ENCODE results near the gene SPESP1. TPM values are rescaled to one million over a fixed set of nuclear protein-coding genes. Genes with fewer than 3 reads are reported as not detected.

SPESP1 gene
- total RNA-seq, 4 donors from 2014 or later: 1.3 to 3.6 (median 1.6) TPM

DNA sequence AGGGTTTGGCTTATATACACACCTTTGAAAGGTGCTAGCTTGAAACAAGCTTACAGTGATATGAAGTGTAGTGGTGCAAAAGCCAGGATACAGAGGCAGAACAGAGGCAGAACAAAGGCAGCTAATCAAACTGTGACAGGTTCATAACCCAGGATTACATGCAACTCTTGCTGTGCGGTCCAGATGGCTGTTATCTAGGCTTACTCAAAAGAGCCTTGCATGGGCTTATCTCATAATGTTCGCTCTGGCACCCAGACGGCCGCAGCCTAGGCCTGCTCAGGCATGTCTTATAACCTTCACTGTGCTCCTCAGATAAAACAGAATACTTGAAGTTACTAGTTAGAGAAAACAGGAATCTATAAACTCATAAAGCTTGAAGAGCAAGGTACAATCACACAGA, 61.4 kb downstream of the SPESP1 start:
- TF ChIP-seq, protein P1, sequence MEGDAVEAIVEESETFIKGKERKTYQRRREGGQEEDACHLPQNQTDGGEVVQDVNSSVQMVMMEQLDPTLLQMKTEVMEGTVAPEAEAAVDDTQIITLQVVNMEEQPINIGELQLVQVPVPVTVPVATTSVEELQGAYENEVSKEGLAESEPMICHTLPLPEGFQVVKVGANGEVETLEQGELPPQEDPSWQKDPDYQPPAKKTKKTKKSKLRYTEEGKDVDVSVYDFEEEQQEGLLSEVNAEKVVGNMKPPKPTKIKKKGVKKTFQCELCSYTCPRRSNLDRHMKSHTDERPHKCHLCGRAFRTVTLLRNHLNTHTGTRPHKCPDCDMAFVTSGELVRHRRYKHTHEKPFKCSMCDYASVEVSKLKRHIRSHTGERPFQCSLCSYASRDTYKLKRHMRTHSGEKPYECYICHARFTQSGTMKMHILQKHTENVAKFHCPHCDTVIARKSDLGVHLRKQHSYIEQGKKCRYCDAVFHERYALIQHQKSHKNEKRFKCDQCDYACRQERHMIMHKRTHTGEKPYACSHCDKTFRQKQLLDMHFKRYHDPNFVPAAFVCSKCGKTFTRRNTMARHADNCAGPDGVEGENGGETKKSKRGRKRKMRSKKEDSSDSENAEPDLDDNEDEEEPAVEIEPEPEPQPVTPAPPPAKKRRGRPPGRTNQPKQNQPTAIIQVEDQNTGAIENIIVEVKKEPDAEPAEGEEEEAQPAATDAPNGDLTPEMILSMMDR (IDR thresholded peaks at IDR 0.05 in 4 of 5, conservative IDR thresholded peaks at IDR 0.05 in 1 of 5): no peak
- no peak for TF ChIP-seq POLR2A (IDR thresholded peaks at IDR 0.05)
- H3K9me3 ChIP-seq: no peaks in the 10 kb centered on the region
- H3K27me3 ChIP-seq: no peaks in the 10 kb centered on the region
- H3K4me3 ChIP-seq: no peak overlapping the region
- no peaks in the 10 kb centered on the region for H3K36me3 ChIP-seq
- no peak overlapping the region for H3K27ac ChIP-seq
- intact Hi-C loops (cut with DNase I; ENCODE audit: low total_unique reads) (no loop called here), in situ Hi-C loops (cut with MboI; ENCODE audit: low sequenced_read_pairs in 4 of 4) (no loop called here)
- peaks cover 0 to 15% of the 10 kb centered on the region in 2 donors for H3K4me1 ChIP-seq
- no peak for ATAC-seq
- no peak for DNase-seq

DNA sequence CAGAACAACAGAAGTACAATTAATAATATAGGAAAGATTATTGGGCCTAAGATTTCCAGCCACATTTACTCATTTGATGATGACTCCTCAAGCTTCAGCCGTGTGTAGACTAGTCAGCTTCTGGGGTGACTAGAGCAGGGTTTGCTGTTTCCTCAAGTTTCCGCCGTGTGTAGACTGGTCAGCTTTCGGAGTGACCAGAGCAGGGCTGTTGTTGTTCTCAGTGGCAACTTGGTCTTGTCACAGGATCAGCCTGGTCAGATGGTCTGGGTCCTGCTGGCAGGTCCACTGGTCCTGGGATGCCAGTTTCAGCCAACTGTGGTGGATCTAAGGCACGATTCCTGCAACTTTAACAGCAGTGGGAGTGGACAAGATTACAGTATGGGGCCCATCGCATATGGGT, 62.4 kb downstream of the SPESP1 start:
- intact Hi-C loops (cut with DNase I; ENCODE audit: low total_unique reads) (no loop called here), in situ Hi-C loops (cut with MboI; ENCODE audit: low sequenced_read_pairs in 4 of 4) (no loop called here)
- Histone ChIP-seq H3K27ac (no peak overlapping the region), H3K4me1 (peaks cover 0 to 15% of the 10 kb centered on the region in 2 donors), H3K4me3 (no peak overlapping the region), H3K36me3 (no peaks in the 10 kb centered on the region), H3K27me3 (no peaks in the 10 kb centered on the region), H3K9me3 (no peaks in the 10 kb centered on the region)
- TF ChIP-seq, protein P1 (IDR thresholded peaks at IDR 0.05 in 4 of 5, conservative IDR thresholded peaks at IDR 0.05 in 1 of 5): no peak
- TF ChIP-seq POLR2A (IDR thresholded peaks at IDR 0.05): no peak
- ATAC-seq (no peak), DNase-seq (no peak)

DNA sequence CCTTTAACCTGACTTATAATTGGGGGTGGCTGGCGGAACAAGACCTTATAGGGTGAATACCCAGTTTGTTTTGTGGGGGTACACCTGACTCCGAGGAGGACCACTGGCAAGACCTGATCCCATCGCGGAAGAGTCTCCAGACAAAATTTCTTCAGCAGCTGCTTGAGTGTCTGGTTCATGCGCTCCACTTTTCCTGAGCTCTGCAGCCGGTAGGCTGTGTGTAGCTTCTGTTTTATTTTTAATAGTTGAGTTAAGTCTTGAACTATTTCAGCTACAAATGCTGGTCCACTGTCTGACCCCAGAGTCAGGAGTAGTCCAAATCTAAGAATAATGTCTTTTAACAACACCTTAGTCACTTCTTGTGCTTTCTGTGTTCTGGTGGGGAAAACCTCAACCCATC, 63.0 kb downstream of the SPESP1 start:
- DNase-seq (no peak), ATAC-seq (no peak)
- in situ Hi-C loops (cut with MboI; ENCODE audit: low sequenced_read_pairs in 4 of 4) (no loop called here), intact Hi-C loops (cut with DNase I; ENCODE audit: low total_unique reads) (no loop called here)
- H3K27me3 ChIP-seq: no peaks in the 10 kb centered on the region
- H3K9me3 ChIP-seq: no peaks in the 10 kb centered on the region
- TF ChIP-seq POLR2A (IDR thresholded peaks at IDR 0.05): no peak
- TF ChIP-seq, protein P1 (IDR thresholded peaks at IDR 0.05 in 4 of 5, conservative IDR thresholded peaks at IDR 0.05 in 1 of 5): no peak
- no peak overlapping the region for H3K4me3 ChIP-seq
- peaks cover 0 to 15% of the 10 kb centered on the region in 2 donors for H3K4me1 ChIP-seq
- H3K36me3 ChIP-seq: no peaks in the 10 kb centered on the region
- H3K27ac ChIP-seq: no peak overlapping the region

DNA sequence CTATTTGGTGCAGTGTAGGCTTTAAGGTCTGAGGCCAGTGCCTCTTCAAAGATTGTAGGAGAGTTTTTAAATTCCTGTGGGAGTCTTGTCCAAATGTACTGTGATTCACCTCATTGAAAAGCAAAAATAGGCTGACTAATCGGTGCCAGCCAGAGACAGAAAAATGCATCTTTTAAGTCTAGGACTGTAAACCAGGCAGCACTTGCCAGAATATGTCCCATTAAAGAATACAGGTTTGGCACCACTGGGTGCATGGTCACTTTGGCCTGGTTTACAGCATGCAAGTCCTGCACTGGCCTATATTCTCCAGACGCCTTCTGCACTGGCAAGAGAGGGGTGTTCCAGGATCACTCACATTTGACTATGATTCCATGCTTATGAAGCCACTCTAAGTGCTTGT, 63.8 kb downstream of the SPESP1 start:
- no peaks in the 10 kb centered on the region for H3K36me3 ChIP-seq
- intact Hi-C loops (cut with DNase I; ENCODE audit: low total_unique reads): no loop called here
- H3K4me1 ChIP-seq: peaks cover 0 to 15% of the 10 kb centered on the region in 2 donors
- no peaks in the 10 kb centered on the region for H3K27me3 ChIP-seq
- in situ Hi-C loops (cut with MboI; ENCODE audit: low sequenced_read_pairs in 4 of 4): no loop called here
- TF ChIP-seq, protein P1 (IDR thresholded peaks at IDR 0.05 in 4 of 5, conservative IDR thresholded peaks at IDR 0.05 in 1 of 5): no peak
- no peak for TF ChIP-seq POLR2A (IDR thresholded peaks at IDR 0.05)
- no peak overlapping the region for H3K4me3 ChIP-seq
- DNase-seq: no peak
- ATAC-seq: no peak
- H3K9me3 ChIP-seq: no peaks in the 10 kb centered on the region
- no peak overlapping the region for H3K27ac ChIP-seq

Data from gastrocnemius medialis (tissue), 4 donors.